C4-2B (cell line): ENCODE measurements around the gene MYLK.

Source experiments
- ZFX ChIP-seq: fragments of 450-650 bp; IDR thresholded peaks from 2 replicates; pipeline ENCODE4 v1.6.1; 2017
- TF ChIP-seq, protein P1 (sequence below): fragments of 450-650 bp; conservative IDR thresholded peaks from 2 replicates; pipeline ENCODE4 v1.5.1; 2017; ENCODE audit warnings: mild to moderate bottlenecking

DNA sequence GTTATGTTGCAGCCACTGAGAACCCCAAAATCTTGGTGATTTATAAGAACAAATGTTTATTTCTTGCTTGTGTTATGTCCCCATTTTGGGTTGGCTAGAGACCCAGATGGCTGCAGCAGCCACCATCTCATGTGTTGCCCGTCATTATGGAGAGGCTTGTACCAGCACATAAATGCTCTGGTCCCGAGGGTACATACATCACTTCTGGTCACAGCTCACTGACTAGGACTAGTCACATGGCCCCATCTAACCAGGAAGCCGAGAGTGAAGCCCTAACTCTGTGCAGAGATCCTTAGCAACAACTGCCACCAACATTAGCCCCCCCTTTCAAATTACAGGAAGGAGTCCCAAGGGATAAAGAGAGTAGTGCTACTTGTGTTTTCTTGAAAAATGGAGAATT is 273.8 kb downstream of the MYLK start:
- TF ChIP-seq, protein P1, sequence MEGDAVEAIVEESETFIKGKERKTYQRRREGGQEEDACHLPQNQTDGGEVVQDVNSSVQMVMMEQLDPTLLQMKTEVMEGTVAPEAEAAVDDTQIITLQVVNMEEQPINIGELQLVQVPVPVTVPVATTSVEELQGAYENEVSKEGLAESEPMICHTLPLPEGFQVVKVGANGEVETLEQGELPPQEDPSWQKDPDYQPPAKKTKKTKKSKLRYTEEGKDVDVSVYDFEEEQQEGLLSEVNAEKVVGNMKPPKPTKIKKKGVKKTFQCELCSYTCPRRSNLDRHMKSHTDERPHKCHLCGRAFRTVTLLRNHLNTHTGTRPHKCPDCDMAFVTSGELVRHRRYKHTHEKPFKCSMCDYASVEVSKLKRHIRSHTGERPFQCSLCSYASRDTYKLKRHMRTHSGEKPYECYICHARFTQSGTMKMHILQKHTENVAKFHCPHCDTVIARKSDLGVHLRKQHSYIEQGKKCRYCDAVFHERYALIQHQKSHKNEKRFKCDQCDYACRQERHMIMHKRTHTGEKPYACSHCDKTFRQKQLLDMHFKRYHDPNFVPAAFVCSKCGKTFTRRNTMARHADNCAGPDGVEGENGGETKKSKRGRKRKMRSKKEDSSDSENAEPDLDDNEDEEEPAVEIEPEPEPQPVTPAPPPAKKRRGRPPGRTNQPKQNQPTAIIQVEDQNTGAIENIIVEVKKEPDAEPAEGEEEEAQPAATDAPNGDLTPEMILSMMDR: no peak
- no peak for TF ChIP-seq ZFX
